SK-N-SH (cell line): ENCODE data around the gene CCDC18.

Experiments
- CHD2 ChIP-seq: fragments of 150-350 bp; IDR thresholded peaks from 2 replicates; pipeline ENCODE4 v1.6.1; 2018; ENCODE audit warnings: low read length; ENCODE audit not compliant: partially characterized antibody
- CTCF ChIP-seq: fragments of 200-600 bp; sonication (generic); IDR thresholded peaks from 2 replicates; pipeline ENCODE4 v1.6.1; 2017; ENCODE audit warnings: antibody characterized with exemption, mild to moderate bottlenecking, moderate library complexity
- EP300 ChIP-seq, 2 experiments: IDR thresholded peaks; 2 replicates each; pipeline versions ENCODE4 v1.4.0 to v1.6.1; 2012; ENCODE audit warnings: borderline replicate concordance in 1 of 2, low read depth in 1 of 2, low read length in 1 of 2
- EZH2phosphoT487 ChIP-seq: fragments of 200-600 bp; sonication (generic); IDR thresholded peaks from 2 replicates; pipeline ENCODE4 v1.6.1; 2017; ENCODE audit warnings: low read depth, mixed run types, mild to moderate bottlenecking, antibody characterized with exemption, moderate library complexity, borderline replicate concordance
- GABPA ChIP-seq: IDR thresholded peaks from 2 replicates; pipeline ENCODE4 v1.4.0; 2012; ENCODE audit warnings: low read depth, mild to moderate bottlenecking
- MEF2A ChIP-seq: IDR thresholded peaks from 2 replicates; pipeline ENCODE4 v1.4.0; 2012; ENCODE audit warnings: low read depth, borderline replicate concordance
- NFIC ChIP-seq: IDR thresholded peaks from 2 replicates; pipeline ENCODE4 v1.4.0; 2012; ENCODE audit warnings: borderline replicate concordance
- RAD21 ChIP-seq: IDR thresholded peaks from 2 replicates; pipeline ENCODE4 v1.6.1; 2012; ENCODE audit warnings: mild to moderate bottlenecking, low read length
- REST ChIP-seq: IDR thresholded peaks from 2 replicates; pipeline ENCODE4 v1.6.1; 2012; ENCODE audit warnings: mild to moderate bottlenecking, low read depth, low read length, moderate library complexity
- RFX5 ChIP-seq: IDR thresholded peaks from 2 replicates; pipeline ENCODE4 v1.6.1; 2012; ENCODE audit warnings: mild to moderate bottlenecking, improper control_type of control experiment, low read length
- RXRA ChIP-seq: IDR thresholded peaks from 2 replicates; pipeline ENCODE4 v1.4.0; 2012; ENCODE audit warnings: low read depth, mild to moderate bottlenecking, borderline replicate concordance
- SMC3 ChIP-seq: IDR thresholded peaks from 2 replicates; pipeline ENCODE4 v1.6.1; 2012; ENCODE audit warnings: low read depth, low read length, improper control_type of control experiment
- TAF1 ChIP-seq: IDR thresholded peaks from 2 replicates; pipeline ENCODE4 v1.6.1; 2012; ENCODE audit warnings: low read depth, mild to moderate bottlenecking, low read length, moderate library complexity, borderline replicate concordance
- USF1 ChIP-seq: IDR thresholded peaks from 2 replicates; pipeline ENCODE4 v1.4.0; 2012; ENCODE audit warnings: low read depth, borderline replicate concordance

- TF ChIP-seq CTCF (no peak), REST (no peak), RXRA (no peak), TAF1 (no peak), CHD2 (no peak), MEF2A (no peak), GABPA (no peak), RAD21 (no peak), EP300 (IDR thresholded peaks at IDR 0.05; ENCODE audit: borderline replicate concordance in 1 of 2, low read depth in 1 of 2, low read length in 1 of 2) (no peak), EZH2phosphoT487 (no peak), USF1 (no peak), RFX5 (no peak), SMC3 (no peak), NFIC (no peak)
Measured at GRCh38 chr1:93302078-93302477, 121.6 kb downstream of the CCDC18 start.
